Esophagus squamous epithelium (tissue), 5 donors: ENCODE results near the gene RAP1A. TPM values are rescaled to one million over a fixed set of nuclear protein-coding genes. Genes with fewer than 3 reads are reported as not detected.

Experiments used
- DNase-seq: peaks from one replicate; lab custom pipeline; 2025; lab: John Stamatoyannopoulos, UW
- H3K27ac ChIP-seq, 4 donors: fragments of 200-600 bp; sonication (generic); one replicate each; pipeline ENCODE4 v1.5.1; 2016 to 2019; ENCODE audit warnings: mild to moderate bottlenecking in 1 of 4
- H3K27me3 ChIP-seq, 4 donors: fragments of 200-600 bp; sonication (generic); 1 replicate in 3 of 4; 2 replicates in 1 of 4; pipeline versions ENCODE4 v1.5.1 to v1.6.0; 2017 to 2021; ENCODE audit warnings: antibody characterized with exemption in 1 of 4
- H3K36me3 ChIP-seq, 3 donors: fragments of 200-600 bp; sonication (generic); one replicate each; pipeline ENCODE4 v1.5.1; 2016 to 2019
- H3K4me1 ChIP-seq, 3 donors: fragments of 200-600 bp; sonication (generic); one replicate each; pipeline ENCODE4 v1.5.1; 2017 to 2019
- H3K4me3 ChIP-seq, 4 donors: fragments of 200-600 bp; sonication (generic); 1 replicate in 3 of 4; 2 replicates in 1 of 4; pipeline ENCODE4 v1.5.1; 2016 to 2019; ENCODE audit warnings: mild to moderate bottlenecking in 2 of 4, moderate library complexity in 1 of 4
- H3K9me3 ChIP-seq, 3 donors: fragments of 200-600 bp; sonication (generic); one replicate each; pipeline ENCODE4 v1.5.1; 2016 to 2019
- CTCF ChIP-seq, 6 experiments: fragments of 450-650 bp in 4 of 6; fragments of 200-600 bp in 2 of 6; sonication (generic) in 2 of 6; IDR thresholded peaks; one replicate each; pipeline ENCODE4 v1.5.1; 2016 to 2019; ENCODE audit warnings: antibody characterized with exemption in 6 of 6, mild to moderate bottlenecking in 4 of 6, moderate library complexity in 4 of 6
- POLR2A ChIP-seq, 4 donors: fragments of 450-650 bp; IDR thresholded peaks; one replicate each; pipeline ENCODE4 v1.6.1; 2017; ENCODE audit warnings: antibody characterized with exemption in 4 of 4, mild to moderate bottlenecking in 4 of 4, moderate library complexity in 3 of 4
- WGBS, 2 donors: methylation state at CpG; one replicate each; pipeline ENCODE4 v1.1.5; 2018; 5-methylcytosine and 5-hydroxymethylcytosine counted together
- intact Hi-C: fragments of 100-400 bp; cut with DNase I; formaldehyde crosslinking; loops from one replicate; pipeline ENCODE4 v1.15.0; 2022
- total RNA-seq, 4 donors: library from RNA; depleted of rRNA; stranded (reverse); fragments of >200 nt; gene quantifications; one replicate each; pipeline ENCODE4 v1.1.0, GENCODE V29; 2016
- donor health status: DM: yes; HTN: yes; CAD: no.

RAP1A gene
- total RNA-seq, 4 donors from 2014 or later: 24.3 to 111 (median 43.3) TPM

- intact Hi-C loops: loop anchor here (5.0 to 10.0 kb wide), 2 partner anchors 34 to 241 kb away; partner anchors contain the start of genes ADORA3 and TMIGD3
- TF ChIP-seq CTCF (IDR thresholded peaks at IDR 0.05): no peak
- TF ChIP-seq POLR2A (IDR thresholded peaks at IDR 0.05): no peak
- no peaks in the 10 kb centered on the region for H3K36me3 ChIP-seq
- H3K4me3 ChIP-seq: no peak overlapping the region
- H3K4me1 ChIP-seq: peaks cover 0 to 19% (median 0%) of the 10 kb centered on the region in 3 donors
- H3K9me3 ChIP-seq: no peaks in the 10 kb centered on the region
- whole genome bisulfite sequencing, 2 donors: 54 to 64% methylated on average over 8 of the region's 9 CpGs
- H3K27me3 ChIP-seq: peaks cover 0 to 5% (median 0%) of the 10 kb centered on the region in 4 donors
- peak overlapping the region in 1 of 4 donors; percentile 2 for H3K27ac ChIP-seq
- no peak for DNase-seq
Measured at GRCh38 chr1:111745675-111746613, 126.4 kb downstream of the RAP1A start.

DNA sequence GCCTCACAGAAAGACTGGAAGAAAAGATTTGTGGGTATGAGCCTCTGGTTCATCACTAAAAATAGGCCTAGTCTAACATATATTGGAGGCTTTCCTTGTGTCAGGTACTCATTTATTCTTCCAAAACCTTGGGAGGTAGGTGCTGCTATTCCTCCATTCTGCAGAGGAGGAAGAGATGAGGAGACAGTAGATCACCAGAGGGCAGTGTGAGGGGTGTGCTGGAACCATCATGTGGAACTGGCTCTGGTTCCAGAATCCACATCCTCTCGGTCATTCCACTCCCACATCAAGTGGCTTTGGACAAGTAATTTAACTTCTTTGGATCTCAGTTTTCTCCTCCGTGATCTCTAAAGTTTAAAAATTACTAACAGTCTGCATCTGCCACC, 127.0 kb downstream of the RAP1A start:
- no peak for DNase-seq
- H3K27me3 ChIP-seq: no peaks in the 10 kb centered on the region
- intact Hi-C loops: loop anchor here (5.0 to 10.0 kb wide), 2 partner anchors 34 to 242 kb away; partner anchors contain the start of genes ADORA3 and TMIGD3
- 57 to 58% methylated on average over 2 of the region's 2 CpGs for WGBS, 2 donors
- H3K4me1 ChIP-seq: peaks cover 0 to 14% (median 0%) of the 10 kb centered on the region in 3 donors
- no peaks in the 10 kb centered on the region for H3K9me3 ChIP-seq
- H3K36me3 ChIP-seq: no peaks in the 10 kb centered on the region
- TF ChIP-seq POLR2A (IDR thresholded peaks at IDR 0.05) (no peak), CTCF (IDR thresholded peaks at IDR 0.05) (no peak)
- H3K4me3 ChIP-seq: no peak overlapping the region
- H3K27ac ChIP-seq: no peak overlapping the region

DNA sequence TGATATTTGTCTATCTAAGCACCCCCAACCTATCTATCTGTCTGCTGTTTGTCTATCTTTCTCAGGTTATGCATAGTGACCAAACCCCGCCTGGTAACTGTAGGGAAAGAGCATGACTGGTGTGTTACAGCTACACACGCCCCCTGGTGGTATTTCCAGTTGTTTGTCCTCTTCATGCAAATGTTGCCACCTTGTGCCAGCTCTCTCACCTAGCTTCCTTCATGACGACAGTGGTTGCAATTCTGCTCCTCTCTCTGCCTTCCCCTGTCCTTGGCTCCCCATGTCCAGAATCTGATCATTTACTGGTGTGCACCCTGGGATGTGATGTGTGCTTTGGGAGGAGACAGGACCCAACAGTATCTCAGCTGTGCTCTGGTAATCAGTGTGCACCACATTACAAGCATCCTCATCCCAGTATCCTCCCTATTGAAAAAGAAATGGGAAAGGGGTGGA, 127.7 kb downstream of the RAP1A start:
- Histone ChIP-seq H3K27ac (no peak overlapping the region), H3K4me1 (peaks cover 0 to 14% (median 0%) of the 10 kb centered on the region in 3 donors), H3K9me3 (no peaks in the 10 kb centered on the region), H3K36me3 (no peaks in the 10 kb centered on the region), H3K27me3 (no peaks in the 10 kb centered on the region), H3K4me3 (no peak overlapping the region)
- DNase-seq: no peak
- intact Hi-C loops: loop anchor here (5.0 to 10.0 kb wide), 2 partner anchors 35 to 243 kb away; partner anchors contain the start of genes ADORA3 and TMIGD3
- peak; percentile 43 to 86 (median 63) for TF ChIP-seq CTCF (IDR thresholded peaks at IDR 0.05)
- no peak for TF ChIP-seq POLR2A (IDR thresholded peaks at IDR 0.05)
- 13 to 25% methylated on average over 3 of the region's 3 CpGs for WGBS, 2 donors

DNA sequence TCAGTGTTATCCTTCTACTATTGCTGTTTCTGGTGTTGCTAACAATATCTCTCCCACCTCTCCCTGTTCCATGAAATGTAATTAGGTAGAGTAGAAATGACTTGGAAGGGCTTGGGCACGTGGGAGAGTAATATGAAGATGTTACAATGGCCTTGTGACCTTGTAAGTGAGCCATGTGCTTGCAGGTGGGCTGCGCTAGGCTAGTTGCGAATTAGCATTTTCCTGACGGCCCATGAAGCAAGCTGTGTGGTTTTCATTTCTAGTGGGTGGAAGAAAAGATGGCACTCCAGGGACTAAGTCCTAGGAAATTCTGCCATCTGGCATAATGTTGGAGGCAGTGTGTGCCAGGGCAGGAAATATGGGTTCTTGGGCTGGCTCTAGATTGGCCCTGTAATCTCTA, 128.4 kb downstream of the RAP1A start:
- Histone ChIP-seq H3K4me1 (peaks cover 0 to 14% (median 0%) of the 10 kb centered on the region in 3 donors), H3K9me3 (no peaks in the 10 kb centered on the region), H3K4me3 (no peak overlapping the region), H3K36me3 (no peaks in the 10 kb centered on the region), H3K27me3 (no peaks in the 10 kb centered on the region), H3K27ac (no peak overlapping the region)
- intact Hi-C loops: loop anchor here (5.0 to 10.0 kb wide), 2 partner anchors 36 to 243 kb away; partner anchors contain the start of genes ADORA3 and TMIGD3
- 66 to 84% methylated on average over 3 to 4 of the region's 4 CpGs for WGBS, 2 donors
- no peak for DNase-seq
- TF ChIP-seq POLR2A (IDR thresholded peaks at IDR 0.05): no peak
- no peak for TF ChIP-seq CTCF (IDR thresholded peaks at IDR 0.05)

- no peak overlapping the region for H3K4me3 ChIP-seq
- H3K27me3 ChIP-seq: no peaks in the 10 kb centered on the region
- no peak for DNase-seq
- WGBS, 2 donors: 73 to 77% methylated on average over 3 of the region's 3 CpGs
- H3K4me1 ChIP-seq: peaks cover 0 to 17% (median 3%) of the 10 kb centered on the region in 3 donors
- H3K36me3 ChIP-seq: no peaks in the 10 kb centered on the region
- TF ChIP-seq CTCF (IDR thresholded peaks at IDR 0.05) (no peak), POLR2A (IDR thresholded peaks at IDR 0.05) (no peak)
- no peaks in the 10 kb centered on the region for H3K9me3 ChIP-seq
- H3K27ac ChIP-seq: no peak overlapping the region
- intact Hi-C loops: loop anchor here (5.0 to 10.0 kb wide), 2 partner anchors 37 to 245 kb away; partner anchors contain the start of genes ADORA3 and TMIGD3
Measured at GRCh38 chr1:111749628-111750027, 130.0 kb downstream of the RAP1A start.
